K562 (cell line): ENCODE measurements around the gene HAUS1. TPM values are rescaled to one million over a fixed set of nuclear protein-coding genes. Genes with fewer than 3 reads are reported as not detected.

Source experiments
- BHLHE40 ChIP-seq: IDR thresholded peaks from 2 replicates; pipeline ENCODE4 v1.6.1; 2011; ENCODE audit warnings: low read length, improper control_type of control experiment
- DEAF1 ChIP-seq: fragments of 450-650 bp; formaldehyde crosslinking; IDR thresholded peaks from 2 replicates; pipeline ENCODE4 v1.4.0; 2020; ENCODE audit warnings: mild to moderate bottlenecking, moderate library complexity
- DNMT1 ChIP-seq: fragments of 450-650 bp; IDR thresholded peaks from 2 replicates; pipeline ENCODE4 v1.6.1; 2016; ENCODE audit warnings: antibody characterized with exemption, mild to moderate bottlenecking
- DPF2 ChIP-seq: fragments of 450-650 bp; IDR thresholded peaks from 2 replicates; pipeline ENCODE4 v1.6.1; 2016
- FOXA1 ChIP-seq: fragments of 450-650 bp; IDR thresholded peaks from 2 replicates; pipeline ENCODE4 v1.6.1; 2016; ENCODE audit warnings: mild to moderate bottlenecking, borderline replicate concordance
- MEF2A ChIP-seq: IDR thresholded peaks from 2 replicates; pipeline ENCODE4 v1.6.1; 2011; ENCODE audit warnings: low read depth, mild to moderate bottlenecking, low read length, moderate library complexity; ENCODE audit not compliant: control insufficient read depth
- NCOA4 ChIP-seq: fragments of 450-650 bp; IDR thresholded peaks from 2 replicates; pipeline ENCODE4 v1.6.1; 2018; ENCODE audit warnings: mild to moderate bottlenecking; ENCODE audit not compliant: partially characterized antibody
- NCOR1 ChIP-seq: fragments of 450-650 bp; IDR thresholded peaks from 2 replicates; pipeline ENCODE4 v1.6.1; 2016; ENCODE audit warnings: mild to moderate bottlenecking, moderate library complexity
- POU5F1 ChIP-seq: fragments of 150-350 bp; IDR thresholded peaks from 2 replicates; pipeline ENCODE4 v1.6.1; 2014; ENCODE audit warnings: borderline replicate concordance, low read length, low read depth, mild to moderate bottlenecking; ENCODE audit not compliant: partially characterized antibody
- PRPF4 ChIP-seq: fragments of 200-400 bp; formaldehyde crosslinking; IDR thresholded peaks from one replicate; pipeline ENCODE4 v1.6.1; 2017; ENCODE audit warnings: low read length, low read depth, mild to moderate bottlenecking; ENCODE audit not compliant: insufficient read depth, poor library complexity, severe bottlenecking
- RREB1 ChIP-seq: fragments of 250-450 bp; sonication (Bioruptor Pico); IDR thresholded peaks from 2 replicates; pipeline ENCODE4 v1.4.0; 2020
- STAT6 ChIP-seq: sonication (generic); formaldehyde crosslinking; IDR thresholded peaks from 2 replicates; pipeline ENCODE4 v1.8.1; 2023; ENCODE audit warnings: mild to moderate bottlenecking, missing genetic modification reagents
- ZKSCAN8 ChIP-seq: fragments of 200-800 bp; sonication (Bioruptor generic); IDR thresholded peaks from 2 replicates; pipeline ENCODE4 v1.6.1; 2016; ENCODE audit warnings: missing genetic modification characterization, missing compliant biosample characterization
- ZNF133 ChIP-seq: fragments of 250-450 bp; sonication (Bioruptor Pico); IDR thresholded peaks from 2 replicates; pipeline ENCODE4 v1.4.0; 2020; ENCODE audit warnings: mild to moderate bottlenecking
- ZNF175 ChIP-seq: fragments of 200-800 bp; sonication (Bioruptor generic); IDR thresholded peaks from 2 replicates; pipeline ENCODE4 v1.6.1; 2016; ENCODE audit warnings: low read depth, mild to moderate bottlenecking, missing genetic modification characterization, missing compliant biosample characterization
- ZNF23 ChIP-seq: fragments of 250-450 bp; sonication (Bioruptor Pico); IDR thresholded peaks from 2 replicates; pipeline ENCODE4 v1.4.0; 2020; ENCODE audit warnings: mild to moderate bottlenecking
- polyA plus RNA-seq, 8 experiments: library from polyadenylated mRNA; depleted of rRNA in 4 of 8; stranded (reverse) in 5 of 8; unstranded in 3 of 8; fragments of >200 nt; fragmentation: Nextera tagmentation in 2 of 8; fragmentation: Illumina TruSeq in 1 of 8; extraction: Ambion mirVana in 2 of 8; extraction: Trizol in 1 of 8; gene quantifications; 2 replicates each; pipeline versions ENCODE4 v1.2.1 to v1.2.3, GENCODE V29; 2011 to 2014; ENCODE audit warnings: inconsistent platforms in 1 of 8, missing spikeins in 1 of 8
- total RNA-seq, 7 experiments: library from RNA; depleted of rRNA in 6 of 7; stranded (reverse); fragments of >200 nt in 6 of 7; fragmentation: Illumina TruSeq in 2 of 7; extraction: Trizol in 2 of 7; gene quantifications; 2 replicates each; pipeline versions ENCODE4 v1.2.1 to v1.2.3, GENCODE V29; 2011 to 2021; ENCODE audit warnings: low replicate concordance in 1 of 7
- TF ChIP-seq, protein P1 (sequence below): sonication (generic); formaldehyde crosslinking; IDR thresholded peaks from 2 replicates; pipeline ENCODE4 v1.8.0; 2022; ENCODE audit warnings: missing genetic modification reagents, mild to moderate bottlenecking, borderline replicate concordance

Gene HAUS1
- total and polyA plus RNA-seq, 9 of the 15 experiments (the other 6 are each of a cell fraction or from before 2014, with no cell fraction given) = 45.6 to 135 (median 76.3) TPM

DNA sequence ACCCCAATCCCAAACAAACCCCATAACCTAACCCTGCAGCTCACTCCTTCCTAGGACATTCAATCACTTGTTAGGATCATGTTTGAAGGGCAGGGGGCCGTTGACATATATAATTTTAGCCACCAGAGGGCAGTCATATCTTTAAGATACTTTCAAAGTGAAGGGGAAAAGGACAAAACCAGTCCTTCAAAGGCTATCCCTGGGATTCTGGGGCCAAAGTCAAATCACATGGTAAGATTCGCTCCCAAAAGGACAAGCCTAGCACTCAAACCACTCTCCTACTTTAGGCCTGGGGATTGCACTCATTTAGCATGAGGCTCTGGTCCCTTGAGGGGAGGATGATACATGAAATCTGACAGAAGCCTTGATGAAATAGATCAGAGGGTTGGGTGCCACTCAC, 44.6 kb downstream of the HAUS1 start (continued):
- TF ChIP-seq BHLHE40 (no peak), ZNF23 (no peak), ZNF133 (no peak), ZKSCAN8 (no peak), NCOR1 (no peak), DEAF1 (CRISPR knock-in tag) (peak; percentile 60), FOXA1 (no peak), STAT6 (CRISPR knock-in tag) (no peak), PRPF4 (no peak), ZNF175 (CRISPR knock-in tag) (no peak), DPF2 (no peak), RREB1 (CRISPR knock-in tag) (no peak), MEF2A (no peak), NCOA4 (no peak), POU5F1 (no peak), DNMT1 (no peak)
- TF ChIP-seq, protein P1, sequence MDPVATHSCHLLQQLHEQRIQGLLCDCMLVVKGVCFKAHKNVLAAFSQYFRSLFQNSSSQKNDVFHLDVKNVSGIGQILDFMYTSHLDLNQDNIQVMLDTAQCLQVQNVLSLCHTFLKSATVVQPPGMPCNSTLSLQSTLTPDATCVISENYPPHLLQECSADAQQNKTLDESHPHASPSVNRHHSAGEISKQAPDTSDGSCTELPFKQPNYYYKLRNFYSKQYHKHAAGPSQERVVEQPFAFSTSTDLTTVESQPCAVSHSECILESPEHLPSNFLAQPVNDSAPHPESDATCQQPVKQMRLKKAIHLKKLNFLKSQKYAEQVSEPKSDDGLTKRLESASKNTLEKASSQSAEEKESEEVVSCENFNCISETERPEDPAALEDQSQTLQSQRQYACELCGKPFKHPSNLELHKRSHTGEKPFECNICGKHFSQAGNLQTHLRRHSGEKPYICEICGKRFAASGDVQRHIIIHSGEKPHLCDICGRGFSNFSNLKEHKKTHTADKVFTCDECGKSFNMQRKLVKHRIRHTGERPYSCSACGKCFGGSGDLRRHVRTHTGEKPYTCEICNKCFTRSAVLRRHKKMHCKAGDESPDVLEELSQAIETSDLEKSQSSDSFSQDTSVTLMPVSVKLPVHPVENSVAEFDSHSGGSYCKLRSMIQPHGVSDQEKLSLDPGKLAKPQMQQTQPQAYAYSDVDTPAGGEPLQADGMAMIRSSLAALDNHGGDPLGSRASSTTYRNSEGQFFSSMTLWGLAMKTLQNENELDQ (CRISPR knock-in tag) = no peak
